Measurements from ENCODE around the gene PIK3R5.
"Not testable (repeated sequence)": the region's sequence is repeated elsewhere in the genome, so short reads cannot be mapped to it uniquely, and the experiment has no call there.

The PIK3R5 gene

DNA sequence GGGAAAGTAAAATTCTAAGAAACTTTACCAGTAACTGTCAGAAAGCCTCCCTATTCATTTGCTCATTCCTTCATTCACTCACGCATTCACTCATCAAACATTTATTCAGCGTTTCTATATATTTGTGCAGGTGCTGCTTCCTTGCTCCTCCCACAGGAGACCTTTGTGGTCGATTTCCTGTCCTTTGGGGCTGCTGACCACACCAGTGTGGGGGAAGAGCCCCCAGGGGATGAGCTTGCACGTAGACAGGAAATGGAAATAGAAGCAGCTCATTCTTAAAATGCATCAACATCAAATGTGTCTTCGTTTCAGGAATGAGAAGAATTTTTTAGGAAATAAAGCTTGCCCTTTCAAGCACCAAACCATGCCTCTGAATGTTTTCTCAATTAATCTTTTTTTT, 107.6 kb downstream of the PIK3R5 start:
- Histone ChIP-seq H3K27me3 (ENCODE audit: control insufficient read depth, low read length) (peaks cover 66% of the 10 kb centered on the region), H3K4me1 (ENCODE audit: control insufficient read depth, low read length) (peaks cover 16% of the 10 kb centered on the region), H3K27ac (ENCODE audit: low read depth, low read length) (no peak overlapping the region), H3K4me2 (ENCODE audit: low read length) (peak overlapping the region; percentile 13; the same call in 1 of the 2 replicates), H3K4me3 (ENCODE audit: low read length) (no peak overlapping the region), H3K9me3 (ENCODE audit: control insufficient read depth, insufficient read depth, low read length) (no peaks in the 10 kb centered on the region), H3K79me2 (ENCODE audit: control insufficient read depth, low read length) (no peaks in the 10 kb centered on the region), H3F3A (ENCODE audit: control insufficient read depth, insufficient read depth) (no peaks in the 10 kb centered on the region), H4K20me1 (ENCODE audit: control insufficient read depth, insufficient read depth, low read depth, low read length) (peaks cover 9% of the 10 kb centered on the region; the same call in 1 of the 2 replicates), H3K9me2 (replicated peaks; ENCODE audit: control insufficient read depth, low read length) (no peaks in the 10 kb centered on the region), H3K36me3 (ENCODE audit: control insufficient read depth, low read length) (no peaks in the 10 kb centered on the region)
- TF ChIP-seq, protein P1, sequence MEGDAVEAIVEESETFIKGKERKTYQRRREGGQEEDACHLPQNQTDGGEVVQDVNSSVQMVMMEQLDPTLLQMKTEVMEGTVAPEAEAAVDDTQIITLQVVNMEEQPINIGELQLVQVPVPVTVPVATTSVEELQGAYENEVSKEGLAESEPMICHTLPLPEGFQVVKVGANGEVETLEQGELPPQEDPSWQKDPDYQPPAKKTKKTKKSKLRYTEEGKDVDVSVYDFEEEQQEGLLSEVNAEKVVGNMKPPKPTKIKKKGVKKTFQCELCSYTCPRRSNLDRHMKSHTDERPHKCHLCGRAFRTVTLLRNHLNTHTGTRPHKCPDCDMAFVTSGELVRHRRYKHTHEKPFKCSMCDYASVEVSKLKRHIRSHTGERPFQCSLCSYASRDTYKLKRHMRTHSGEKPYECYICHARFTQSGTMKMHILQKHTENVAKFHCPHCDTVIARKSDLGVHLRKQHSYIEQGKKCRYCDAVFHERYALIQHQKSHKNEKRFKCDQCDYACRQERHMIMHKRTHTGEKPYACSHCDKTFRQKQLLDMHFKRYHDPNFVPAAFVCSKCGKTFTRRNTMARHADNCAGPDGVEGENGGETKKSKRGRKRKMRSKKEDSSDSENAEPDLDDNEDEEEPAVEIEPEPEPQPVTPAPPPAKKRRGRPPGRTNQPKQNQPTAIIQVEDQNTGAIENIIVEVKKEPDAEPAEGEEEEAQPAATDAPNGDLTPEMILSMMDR (IDR thresholded peaks at IDR 0.05; ENCODE audit: low read depth, low read length, poor library complexity, severe bottlenecking), result no peak
- TF ChIP-seq EZH2phosphoT487 (IDR thresholded peaks at IDR 0.05; ENCODE audit: borderline replicate concordance, low read length), result peak; percentile 41; the same call in 1 of the 2 replicates

DNA sequence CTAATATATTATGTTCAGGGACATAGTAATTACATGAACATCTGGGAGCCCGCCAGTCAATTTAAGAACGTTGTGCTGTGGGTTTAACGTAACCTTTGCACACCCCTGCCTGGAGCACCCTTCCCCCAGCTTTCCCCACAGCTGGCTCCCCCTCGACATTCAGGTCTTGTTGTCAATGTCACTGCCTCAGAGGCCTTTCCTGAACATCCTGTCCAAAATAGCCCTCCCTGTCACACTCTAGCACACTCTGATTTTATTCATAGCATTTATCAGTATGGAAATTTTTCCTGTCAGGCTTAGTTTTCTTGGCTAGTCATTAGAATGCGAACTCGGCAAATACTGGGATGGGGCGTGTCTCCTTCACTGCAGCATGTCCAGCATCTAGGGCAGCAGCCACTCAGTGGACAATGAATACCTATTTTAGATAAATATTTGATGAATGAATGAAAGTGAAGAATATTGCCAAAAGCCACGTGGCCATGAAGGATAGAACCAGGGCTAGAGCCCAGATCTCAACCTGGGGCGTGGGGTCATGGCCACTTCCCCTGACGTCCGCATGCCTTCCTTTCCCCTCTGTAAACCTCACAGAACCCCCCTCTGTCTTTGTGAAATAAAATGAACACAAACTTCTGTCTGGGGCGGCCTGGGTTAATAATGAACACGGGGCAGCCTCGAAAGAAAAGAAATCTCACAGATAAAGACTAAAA, 108.5 kb downstream of the PIK3R5 start:
- Histone ChIP-seq H3K9me2 (replicated peaks; ENCODE audit: control insufficient read depth, low read length) (no peaks in the 10 kb centered on the region), H3K36me3 (ENCODE audit: control insufficient read depth, low read length) (no peaks in the 10 kb centered on the region), H3K4me2 (ENCODE audit: low read length) (0 out of 2 replicates have a peak overlapping the region, but pooled peaks have one; percentile 13), H3K4me3 (ENCODE audit: low read length) (no peak overlapping the region), H3F3A (ENCODE audit: control insufficient read depth, insufficient read depth) (no peaks in the 10 kb centered on the region), H3K4me1 (ENCODE audit: control insufficient read depth, low read length) (peaks cover 16% of the 10 kb centered on the region), H4K20me1 (ENCODE audit: control insufficient read depth, insufficient read depth, low read depth, low read length) (peaks cover 9% of the 10 kb centered on the region; the same call in 1 of the 2 replicates), H3K27ac (ENCODE audit: low read depth, low read length) (no peak overlapping the region), H3K9me3 (ENCODE audit: control insufficient read depth, insufficient read depth, low read length) (no peaks in the 10 kb centered on the region), H3K79me2 (ENCODE audit: control insufficient read depth, low read length) (no peaks in the 10 kb centered on the region), H3K27me3 (ENCODE audit: control insufficient read depth, low read length) (peaks cover 64% of the 10 kb centered on the region)
- TF ChIP-seq, protein P1 (IDR thresholded peaks at IDR 0.05; ENCODE audit: low read depth, low read length, poor library complexity, severe bottlenecking), result no peak
- no peak for TF ChIP-seq EZH2phosphoT487 (IDR thresholded peaks at IDR 0.05; ENCODE audit: borderline replicate concordance, low read length)

DNA sequence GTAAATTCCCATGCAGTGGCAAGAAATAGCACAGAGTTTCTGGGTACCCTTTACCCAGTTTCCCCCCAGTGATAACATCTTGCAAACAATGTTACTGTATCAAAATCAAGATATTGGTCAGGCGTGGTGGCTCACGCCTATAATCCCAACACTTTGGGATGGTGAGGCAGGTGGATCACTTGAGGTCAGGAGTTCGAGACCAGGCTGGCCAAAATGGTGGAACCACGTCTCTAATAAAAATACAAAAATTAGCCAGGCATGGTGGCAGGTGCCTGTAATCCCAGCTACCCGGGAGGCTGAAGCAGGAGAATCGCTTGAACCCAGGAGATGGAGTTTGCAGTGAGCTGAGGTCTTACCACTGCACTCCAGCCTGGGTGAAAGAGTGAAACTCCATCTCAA, 109.3 kb downstream of the PIK3R5 start:
- not testable (repeated sequence) for H3K9me3 ChIP-seq (ENCODE audit: control insufficient read depth, insufficient read depth, low read length); H4K20me1 ChIP-seq (ENCODE audit: control insufficient read depth, insufficient read depth, low read depth, low read length); H3K9me2 ChIP-seq (replicated peaks; ENCODE audit: control insufficient read depth, low read length); H3F3A ChIP-seq (ENCODE audit: control insufficient read depth, insufficient read depth); H3K36me3 ChIP-seq (ENCODE audit: control insufficient read depth, low read length); H3K4me3 ChIP-seq (ENCODE audit: low read length); H3K79me2 ChIP-seq (ENCODE audit: control insufficient read depth, low read length); H3K27ac ChIP-seq (ENCODE audit: low read depth, low read length); H3K4me2 ChIP-seq (ENCODE audit: low read length)
- Histone ChIP-seq H3K27me3 (ENCODE audit: control insufficient read depth, low read length) (peaks cover 62% of the 10 kb centered on the region), H3K4me1 (ENCODE audit: control insufficient read depth, low read length) (peaks cover 16% of the 10 kb centered on the region)

DNA sequence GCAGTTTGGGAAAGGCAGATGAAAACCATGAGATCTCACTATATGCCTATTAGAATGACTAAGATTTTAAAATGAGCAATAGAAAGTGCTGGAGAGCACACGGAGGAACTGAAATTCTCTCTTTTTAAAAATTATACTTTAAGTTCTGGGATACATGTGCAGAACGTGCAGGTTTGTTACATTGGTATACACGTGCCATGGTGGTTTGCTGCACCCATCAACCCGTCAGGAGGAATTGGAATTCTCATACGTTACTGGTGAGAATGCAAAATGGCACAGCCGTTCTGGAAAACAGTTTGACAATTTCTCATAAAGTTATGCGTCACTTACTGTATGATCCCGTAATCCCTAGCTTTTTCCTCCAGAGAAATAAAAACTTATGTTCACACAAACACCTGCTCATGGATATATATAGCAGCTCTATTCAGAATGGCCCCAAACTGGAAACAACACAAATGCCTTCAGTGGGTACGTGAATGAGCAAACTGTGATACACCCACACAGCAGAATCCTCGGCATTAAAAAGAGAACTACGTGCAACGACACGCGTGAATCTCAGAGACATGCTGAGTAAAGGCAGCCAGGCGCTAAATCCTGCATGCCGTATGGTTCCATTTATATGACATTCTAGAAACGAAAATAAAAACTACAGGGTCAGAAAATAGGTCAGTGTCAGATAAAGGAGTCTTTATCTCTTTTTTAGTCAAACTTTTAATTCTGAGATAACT, 109.9 kb downstream of the PIK3R5 start:
- H3K27ac ChIP-seq (ENCODE audit: low read depth, low read length), result no peak overlapping the region
- TF ChIP-seq EZH2phosphoT487 (IDR thresholded peaks at IDR 0.05; ENCODE audit: borderline replicate concordance, low read length), result no peak
- TF ChIP-seq, protein P1 (IDR thresholded peaks at IDR 0.05; ENCODE audit: low read depth, low read length, poor library complexity, severe bottlenecking), result no peak

More for the DNA sequence above, 109.9 kb downstream of the PIK3R5 start:
- Histone ChIP-seq H3K4me2 (ENCODE audit: low read length) (no peak overlapping the region), H3K9me2 (replicated peaks; ENCODE audit: control insufficient read depth, low read length) (no peaks in the 10 kb centered on the region), H3K4me1 (ENCODE audit: control insufficient read depth, low read length) (peaks cover 16% of the 10 kb centered on the region), H4K20me1 (ENCODE audit: control insufficient read depth, insufficient read depth, low read depth, low read length) (peaks cover 6% of the 10 kb centered on the region; the same call in 1 of the 2 replicates), H3K4me3 (ENCODE audit: low read length) (no peak overlapping the region), H3F3A (ENCODE audit: control insufficient read depth, insufficient read depth) (no peaks in the 10 kb centered on the region), H3K27me3 (ENCODE audit: control insufficient read depth, low read length) (peaks cover 61% of the 10 kb centered on the region), H3K9me3 (ENCODE audit: control insufficient read depth, insufficient read depth, low read length) (no peaks in the 10 kb centered on the region), H3K36me3 (ENCODE audit: control insufficient read depth, low read length) (no peaks in the 10 kb centered on the region), H3K79me2 (ENCODE audit: control insufficient read depth, low read length) (no peaks in the 10 kb centered on the region)

Data from DOHH2 (cell line).